ENCODE measurements around the gene TGM1.
A peak's percentile ranks its signal among the peaks of the same experiment; 100 is the strongest.
"Not testable (repeated sequence)": the region's sequence is repeated elsewhere in the genome, so short reads cannot be mapped to it uniquely, and the experiment has no call there.

Gene TGM1

GRCh38 chr14:24233538-24233866 is 29.5 kb downstream of the TGM1 start:
- peak; percentile 21 for DNase-seq (ENCODE audit: low read depth)

GRCh38 chr14:24232645-24233537 is 30.1 kb downstream of the TGM1 start, which contains the start of gene GMPR2:
TSS of gene GMPR2 (plus strand) at chr14:24232929. CDS start at chr14:24233254, 325 bp downstream.
- DNase-seq (ENCODE audit: low read depth): no peak

- peak; percentile 98 for DNase-seq (ENCODE audit: low read depth)
Observed at GRCh38 chr14:24232121-24232644, 30.8 kb downstream of the TGM1 start, which contains the start of gene NEDD8. TSS of gene NEDD8 (minus strand) at chr14:24232367. CDS start at chr14:24232267, 100 bp downstream.

- peak; percentile 9 for DNase-seq (ENCODE audit: low read depth)
Observed at GRCh38 chr14:24231263-24232120, 31.5 kb downstream of the TGM1 start.

- no peak for DNase-seq (ENCODE audit: low read depth)
Observed at GRCh38 chr14:24228902-24229301, 34.1 kb downstream of the TGM1 start.

- DNase-seq (ENCODE audit: low read depth): no peak
Observed at GRCh38 chr14:24226473-24226872, 36.5 kb downstream of the TGM1 start.

DNA sequence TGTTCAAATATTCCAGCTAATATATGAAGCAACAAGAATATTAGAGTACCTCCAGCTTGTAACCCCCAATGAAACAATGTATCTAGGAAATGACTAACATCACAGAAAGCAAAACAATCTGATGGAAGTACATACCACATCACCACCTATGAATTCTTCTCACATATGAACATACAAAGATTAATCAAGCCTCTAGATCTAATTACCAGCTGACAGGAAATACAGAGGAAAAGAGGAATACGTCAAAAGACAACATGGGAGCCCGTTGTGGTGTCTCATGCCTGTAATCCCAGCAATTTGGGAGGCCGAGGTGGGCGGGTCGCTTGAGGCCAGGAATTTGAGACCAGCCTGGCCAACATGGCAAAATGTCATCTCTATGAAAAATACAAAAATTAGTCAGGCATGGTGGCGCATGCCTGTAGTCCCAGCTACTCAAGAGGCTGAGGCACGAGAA is 38.3 kb downstream of the TGM1 start:
- DNase-seq (ENCODE audit: low read depth): peak; percentile 87

DNA sequence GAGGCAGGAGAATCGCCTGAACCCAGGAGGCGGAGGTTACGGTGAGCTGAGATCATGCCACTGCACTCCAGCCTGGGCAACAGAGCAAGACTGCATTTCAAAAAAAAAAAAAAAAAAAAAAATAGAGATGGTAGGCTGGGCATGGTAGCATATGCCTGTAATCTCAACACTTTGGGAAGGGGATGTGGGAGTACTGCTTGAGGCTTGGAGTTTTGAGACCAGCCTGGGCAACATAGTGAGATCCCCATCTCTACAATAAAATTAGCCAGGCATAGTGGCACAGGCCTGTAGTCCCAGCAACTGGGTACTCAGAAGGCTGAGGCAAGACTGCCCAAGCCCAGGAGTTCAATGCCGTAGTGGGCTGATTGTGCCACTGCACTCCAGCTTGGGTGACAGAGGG is 40.0 kb downstream of the TGM1 start:
- DNase-seq (ENCODE audit: low read depth): not testable (repeated sequence)

DNA sequence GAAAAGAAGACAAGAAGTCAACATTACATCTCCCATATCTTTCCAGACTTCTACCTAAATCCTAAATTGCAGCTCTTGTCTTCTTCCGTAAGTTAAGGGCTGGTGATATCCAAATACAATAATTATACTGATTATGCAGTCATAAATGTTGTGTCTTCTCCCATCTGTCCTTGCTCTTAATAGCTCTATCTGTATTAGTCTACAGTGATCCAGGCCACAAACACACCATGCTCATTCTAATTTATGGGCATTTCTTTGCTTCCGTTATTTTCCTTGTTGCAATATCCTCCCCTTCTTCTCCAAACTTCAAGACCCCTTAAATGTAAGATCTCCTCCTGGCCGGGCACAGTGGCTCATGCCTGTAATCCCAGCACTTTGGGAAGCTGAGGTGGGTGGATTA is 43.5 kb downstream of the TGM1 start:
- no peak for DNase-seq (ENCODE audit: low read depth)

- DNase-seq (ENCODE audit: low read depth): no peak
Observed at GRCh38 chr14:24219080-24219479, 43.9 kb downstream of the TGM1 start.

GRCh38 chr14:24216876-24217275 is 46.1 kb downstream of the TGM1 start:
- not testable (repeated sequence) for DNase-seq (ENCODE audit: low read depth)

DNA sequence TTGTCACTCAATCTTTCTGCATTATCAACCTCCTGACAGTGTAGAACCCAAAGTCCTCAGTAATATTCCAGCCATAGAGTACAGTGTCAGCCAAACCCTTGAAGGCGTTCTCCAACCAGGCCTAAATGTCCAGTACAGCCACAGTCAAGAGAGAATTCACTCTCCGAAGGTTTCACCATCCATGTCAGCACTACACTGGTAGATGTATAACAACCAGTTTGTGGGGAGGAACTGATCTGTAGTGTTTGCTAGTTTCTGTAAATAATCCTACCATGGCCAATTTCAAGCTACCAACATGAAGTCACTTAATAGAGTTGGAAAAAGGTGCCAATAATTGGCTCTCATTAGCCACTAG is 46.7 kb downstream of the TGM1 start:
- no peak for DNase-seq (ENCODE audit: low read depth)

DNA sequence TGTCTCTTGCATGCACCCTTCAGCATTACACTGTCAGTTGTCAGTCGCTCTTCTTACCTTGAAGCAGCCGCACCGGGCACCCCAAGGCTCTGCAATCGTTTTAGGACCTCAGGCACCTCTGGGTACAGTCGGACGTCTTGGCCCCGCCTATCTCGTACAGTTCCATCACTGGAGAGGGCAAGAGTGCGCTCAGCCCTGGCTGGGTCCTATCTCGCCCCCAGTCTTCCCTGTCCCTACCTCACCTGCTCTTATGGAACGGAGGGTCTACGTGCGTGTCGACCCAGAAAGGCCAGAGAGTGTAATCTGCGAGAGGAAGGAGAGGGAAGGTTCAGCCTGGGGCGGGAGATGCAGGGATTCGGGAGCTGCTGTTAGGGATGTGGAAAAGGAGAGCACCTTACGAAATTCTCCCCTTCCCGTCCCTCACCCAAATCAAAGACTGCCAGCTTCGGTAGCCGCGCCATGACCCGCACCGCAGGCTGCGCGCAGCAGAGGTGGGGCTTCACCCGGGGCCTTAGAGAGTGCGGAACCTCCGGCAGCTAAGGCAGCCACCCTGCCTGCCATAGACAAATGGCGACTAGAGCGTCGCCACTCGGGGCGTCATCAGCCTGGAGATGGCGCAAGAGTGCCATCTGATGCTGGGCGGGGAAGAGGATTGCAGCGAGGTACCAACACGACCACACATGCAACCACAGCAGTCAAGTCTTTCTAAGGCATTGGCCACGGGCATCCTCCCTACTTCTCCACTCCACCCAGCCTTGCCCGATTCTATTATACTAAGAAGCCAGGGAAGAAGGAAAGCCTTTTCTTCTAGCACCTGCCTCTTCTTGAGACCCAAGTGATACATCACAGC is 47.3 kb downstream of the TGM1 start, which contains the start of gene MDP1:
TSS of gene MDP1 (minus strand) at position 572 of the 850 bp plus-strand sequence. CDS start at position 461, 111 bp downstream.
- peak; percentile 87 for DNase-seq (ENCODE audit: low read depth)

DNA sequence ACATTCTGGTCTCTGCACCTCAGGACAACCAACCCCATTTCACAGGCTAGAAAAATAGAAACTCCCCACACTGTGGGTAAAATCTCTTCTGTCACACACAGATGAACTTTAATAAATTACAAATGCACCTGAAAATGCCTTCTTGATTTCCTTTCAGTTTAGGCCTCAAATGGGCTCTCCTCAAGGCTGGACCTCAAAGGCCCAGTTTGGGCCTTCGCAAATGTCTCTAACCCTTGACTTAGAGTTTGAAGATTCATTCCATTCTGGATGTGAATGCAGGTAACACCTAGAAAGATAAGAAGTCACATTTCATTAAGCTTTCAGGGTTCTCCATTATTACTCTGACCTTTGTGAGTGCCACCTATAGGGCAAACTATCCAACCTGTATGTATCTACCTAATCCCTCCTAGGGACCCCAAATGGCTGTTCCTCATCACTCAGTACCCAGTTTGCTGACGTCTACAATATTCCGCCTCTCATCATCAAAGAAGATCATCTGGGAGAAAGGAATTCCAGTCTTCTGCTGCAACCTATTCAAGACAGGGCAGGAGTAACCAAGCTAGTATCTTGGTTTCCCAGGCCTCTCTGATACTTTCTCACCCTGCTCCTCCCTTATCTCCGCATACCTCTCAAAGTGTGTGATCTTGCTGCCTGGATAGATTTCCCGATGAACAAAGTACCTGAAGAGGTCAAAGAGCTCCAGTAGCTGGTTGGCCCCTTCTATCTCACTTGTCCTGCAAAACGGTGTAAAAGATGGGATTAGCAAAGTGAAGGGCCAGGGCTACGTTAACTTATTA is 48.9 kb downstream of the TGM1 start:
- no peak for DNase-seq (ENCODE audit: low read depth)

DNA sequence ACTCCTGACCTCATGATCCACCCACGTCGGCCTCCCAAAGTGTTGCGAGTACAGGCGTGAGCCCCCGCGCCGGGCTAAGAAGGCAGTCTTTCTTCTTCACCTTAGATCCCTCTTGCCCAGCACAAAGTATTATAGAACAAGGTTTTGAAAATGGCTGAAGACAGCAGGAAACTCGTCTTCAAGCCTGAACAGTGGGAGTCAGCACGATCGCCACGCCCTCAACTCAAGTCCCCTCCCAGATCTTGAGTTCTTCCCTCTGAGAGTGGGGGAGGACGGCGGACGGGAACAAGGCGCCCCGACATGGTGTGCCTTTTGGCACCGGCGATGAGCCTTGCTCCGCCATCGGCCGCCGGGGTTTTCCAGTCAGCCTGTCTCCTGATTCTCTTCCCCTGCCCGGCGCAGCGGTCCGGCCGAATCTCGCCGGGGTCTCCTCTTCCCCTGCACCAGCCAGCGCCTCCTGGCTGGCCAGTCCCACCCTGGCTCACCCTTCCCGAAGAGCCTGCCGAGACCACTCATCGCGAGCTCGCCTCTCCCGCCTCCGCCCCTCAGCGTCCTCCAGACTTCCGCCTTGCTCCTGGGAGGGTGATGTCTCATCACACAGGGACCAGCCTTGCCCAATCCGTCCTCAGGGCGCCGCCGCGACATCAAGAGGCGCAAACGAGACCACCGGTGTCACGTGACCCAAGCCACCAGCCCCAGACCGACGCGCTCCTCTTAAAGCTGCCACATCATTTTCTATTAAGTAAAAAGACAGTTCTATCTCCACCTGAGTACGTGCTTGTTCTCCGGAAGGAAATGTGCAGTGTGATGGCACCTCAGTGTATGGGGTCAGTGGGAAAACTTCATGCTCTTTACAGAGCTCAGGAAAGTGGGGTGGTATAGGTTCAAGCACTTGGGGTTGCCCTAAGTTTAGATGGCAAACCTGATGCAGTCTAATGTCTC is 49.8 kb downstream of the TGM1 start, which contains the start of gene CHMP4A:
TSS of gene CHMP4A (minus strand) at position 565 of the 942 bp plus-strand sequence. CDS start at position 516, 49 bp downstream.
- DNase-seq (ENCODE audit: low read depth): peak; percentile 99

- no peak for DNase-seq (ENCODE audit: low read depth)
Observed at GRCh38 chr14:24211311-24211710, 51.7 kb downstream of the TGM1 start.

GRCh38 chr14:24207625-24208024 is 55.4 kb downstream of the TGM1 start:
- no peak for DNase-seq (ENCODE audit: low read depth)

DNA sequence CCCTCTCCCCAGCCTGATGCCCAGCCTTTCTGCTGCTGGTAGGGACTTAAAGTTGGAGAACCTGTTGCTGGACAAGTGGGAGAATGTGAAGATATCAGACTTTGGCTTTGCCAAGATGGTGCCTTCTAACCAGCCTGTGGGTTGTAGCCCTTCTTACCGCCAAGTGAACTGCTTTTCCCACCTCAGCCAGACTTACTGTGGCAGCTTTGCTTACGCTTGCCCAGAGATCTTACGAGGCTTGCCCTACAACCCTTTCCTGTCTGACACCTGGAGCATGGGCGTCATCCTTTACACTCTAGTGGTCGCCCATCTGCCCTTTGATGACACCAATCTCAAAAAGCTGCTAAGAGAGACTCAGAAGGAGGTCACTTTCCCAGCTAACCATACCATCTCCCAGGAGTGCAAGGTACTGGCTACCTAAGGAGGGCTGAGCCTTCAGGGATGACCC is 55.8 kb downstream of the TGM1 start:
- no peak for DNase-seq (ENCODE audit: low read depth)

All from EH (cell line).